ENCODE data around the gene RPS17.

RPS17 gene

GRCh38 chr15:82540055-82540983 lies at the start of gene RPS17:
RPS17 (minus strand) TSS chr15:82540457; CDS start chr15:82540428, 29 bp downstream.
- Histone ChIP-seq H3K4me3 (ENCODE audit: low read depth in 1 of 5, low read length in 5 of 5) (peak within 1 kb of the TSS; percentile 94 to 98 (median 95)), H3K4me1 (ENCODE audit: control insufficient read depth in 5 of 5, insufficient read depth in 5 of 5, low read length in 5 of 5) (peaks cover 1 to 37% (median 27%) of the 10 kb centered on the region in 5 donors), H3K36me3 (ENCODE audit: control insufficient read depth in 5 of 5, insufficient read depth in 5 of 5, low read length in 5 of 5) (peaks cover 19 to 34% (median 31%) of the 10 kb centered on the region in 5 donors), H3K9me3 (ENCODE audit: control insufficient read depth in 5 of 5, low read length in 5 of 5) (no peaks in the 10 kb centered on the region), H3K27me3 (ENCODE audit: control insufficient read depth in 5 of 5, insufficient read depth in 4 of 5, low read length in 5 of 5) (no peaks in the 10 kb centered on the region), H3K27ac (ENCODE audit: low read depth, low read length) (peak within 1 kb of the TSS; percentile 77), H3K9ac (ENCODE audit: low read length in 5 of 5) (peak within 1 kb of the TSS; percentile 91 to 99 (median 94))

DNA sequence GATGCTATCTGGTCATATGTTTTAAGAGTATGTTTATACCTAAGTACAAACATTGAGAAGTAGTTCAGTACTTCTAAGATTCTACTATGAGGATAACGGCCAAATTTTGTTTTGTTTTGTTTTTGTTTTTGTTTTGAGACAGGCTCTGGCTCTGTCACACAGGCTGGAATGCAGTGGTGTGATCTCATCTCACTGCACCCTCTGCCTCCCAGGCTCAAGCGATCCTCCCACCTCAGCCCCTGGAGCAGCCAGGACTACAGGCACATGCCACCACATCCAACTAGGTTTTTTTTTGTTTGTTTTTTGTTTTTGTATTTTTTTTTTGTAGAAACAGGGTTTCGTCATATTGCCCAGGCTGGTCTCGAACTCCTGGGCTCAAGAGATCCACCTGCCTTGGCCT lies 47.5 kb upstream of the RPS17 start:
- Histone ChIP-seq H3K36me3 (ENCODE audit: control insufficient read depth in 5 of 5, insufficient read depth in 5 of 5, low read length in 5 of 5) (no peaks in the 10 kb centered on the region), H3K9me3 (ENCODE audit: control insufficient read depth in 5 of 5, low read length in 5 of 5) (no peaks in the 10 kb centered on the region), H3K27ac (ENCODE audit: low read depth, low read length) (no peak overlapping the region), H3K9ac (ENCODE audit: low read length in 5 of 5) (no peak overlapping the region), H3K4me1 (ENCODE audit: control insufficient read depth in 5 of 5, insufficient read depth in 5 of 5, low read length in 5 of 5) (peaks cover 0 to 8% (median 0%) of the 10 kb centered on the region in 5 donors), H3K27me3 (ENCODE audit: control insufficient read depth in 5 of 5, insufficient read depth in 4 of 5, low read length in 5 of 5) (peaks cover 0 to 4% (median 0%) of the 10 kb centered on the region in 5 donors), H3K4me3 (ENCODE audit: low read depth in 1 of 5, low read length in 5 of 5) (no peak overlapping the region)

GRCh38 chr15:82585072-82585471 lies 44.8 kb upstream of the RPS17 start:
- no peak overlapping the region for H3K27ac ChIP-seq (ENCODE audit: low read depth, low read length)
- H3K9ac ChIP-seq (ENCODE audit: low read length in 5 of 5) = no peak overlapping the region
- H3K4me3 ChIP-seq (ENCODE audit: low read depth in 1 of 5, low read length in 5 of 5) = no peak overlapping the region
- no peaks in the 10 kb centered on the region for H3K36me3 ChIP-seq (ENCODE audit: control insufficient read depth in 5 of 5, insufficient read depth in 5 of 5, low read length in 5 of 5)
- H3K9me3 ChIP-seq (ENCODE audit: control insufficient read depth in 5 of 5, low read length in 5 of 5) = no peaks in the 10 kb centered on the region
- peaks cover 0 to 8% (median 0%) of the 10 kb centered on the region in 5 donors for H3K4me1 ChIP-seq (ENCODE audit: control insufficient read depth in 5 of 5, insufficient read depth in 5 of 5, low read length in 5 of 5)
- H3K27me3 ChIP-seq (ENCODE audit: control insufficient read depth in 5 of 5, insufficient read depth in 4 of 5, low read length in 5 of 5) = peaks cover 0 to 4% (median 0%) of the 10 kb centered on the region in 5 donors

DNA sequence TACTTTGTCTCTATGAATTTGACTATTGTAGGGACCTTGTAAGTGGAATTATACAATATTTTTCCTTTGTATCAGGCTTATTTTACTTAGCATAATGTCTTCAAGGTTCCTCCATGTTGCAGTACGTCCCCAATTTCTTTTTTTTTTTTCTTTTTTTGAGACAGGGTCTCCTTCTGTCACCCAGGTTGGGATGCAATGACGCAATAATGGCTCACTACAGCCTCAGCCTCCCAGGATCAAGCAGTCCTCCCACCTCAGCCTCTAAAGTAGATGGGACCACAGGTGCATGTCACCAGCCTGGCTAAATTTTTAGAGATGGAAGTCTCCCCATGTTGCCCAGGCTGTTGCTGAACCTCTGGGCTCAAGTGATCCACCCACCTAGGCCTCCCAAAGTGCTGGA lies 40.5 kb upstream of the RPS17 start:
- no peak overlapping the region for H3K4me3 ChIP-seq (ENCODE audit: low read depth in 1 of 5, low read length in 5 of 5)
- no peaks in the 10 kb centered on the region for H3K9me3 ChIP-seq (ENCODE audit: control insufficient read depth in 5 of 5, low read length in 5 of 5)
- H3K36me3 ChIP-seq (ENCODE audit: control insufficient read depth in 5 of 5, insufficient read depth in 5 of 5, low read length in 5 of 5) = no peaks in the 10 kb centered on the region
- peaks cover 0 to 8% (median 0%) of the 10 kb centered on the region in 5 donors for H3K4me1 ChIP-seq (ENCODE audit: control insufficient read depth in 5 of 5, insufficient read depth in 5 of 5, low read length in 5 of 5)
- no peaks in the 10 kb centered on the region for H3K27me3 ChIP-seq (ENCODE audit: control insufficient read depth in 5 of 5, insufficient read depth in 4 of 5, low read length in 5 of 5)
- H3K9ac ChIP-seq (ENCODE audit: low read length in 5 of 5) = no peak overlapping the region
- H3K27ac ChIP-seq (ENCODE audit: low read depth, low read length) = no peak overlapping the region

- no peaks in the 10 kb centered on the region for H3K36me3 ChIP-seq (ENCODE audit: control insufficient read depth in 5 of 5, insufficient read depth in 5 of 5, low read length in 5 of 5)
- H3K4me3 ChIP-seq (ENCODE audit: low read depth in 1 of 5, low read length in 5 of 5) = no peak overlapping the region
- H3K4me1 ChIP-seq (ENCODE audit: control insufficient read depth in 5 of 5, insufficient read depth in 5 of 5, low read length in 5 of 5) = peaks cover 0 to 15% (median 10%) of the 10 kb centered on the region in 5 donors
- H3K9me3 ChIP-seq (ENCODE audit: control insufficient read depth in 5 of 5, low read length in 5 of 5) = no peaks in the 10 kb centered on the region
- H3K27me3 ChIP-seq (ENCODE audit: control insufficient read depth in 5 of 5, insufficient read depth in 4 of 5, low read length in 5 of 5) = peaks cover 0 to 14% (median 0%) of the 10 kb centered on the region in 5 donors
- H3K27ac ChIP-seq (ENCODE audit: low read depth, low read length) = no peak overlapping the region
- no peak overlapping the region for H3K9ac ChIP-seq (ENCODE audit: low read length in 5 of 5)
Observed at GRCh38 chr15:82575335-82575734, 35.1 kb upstream of the RPS17 start.

DNA sequence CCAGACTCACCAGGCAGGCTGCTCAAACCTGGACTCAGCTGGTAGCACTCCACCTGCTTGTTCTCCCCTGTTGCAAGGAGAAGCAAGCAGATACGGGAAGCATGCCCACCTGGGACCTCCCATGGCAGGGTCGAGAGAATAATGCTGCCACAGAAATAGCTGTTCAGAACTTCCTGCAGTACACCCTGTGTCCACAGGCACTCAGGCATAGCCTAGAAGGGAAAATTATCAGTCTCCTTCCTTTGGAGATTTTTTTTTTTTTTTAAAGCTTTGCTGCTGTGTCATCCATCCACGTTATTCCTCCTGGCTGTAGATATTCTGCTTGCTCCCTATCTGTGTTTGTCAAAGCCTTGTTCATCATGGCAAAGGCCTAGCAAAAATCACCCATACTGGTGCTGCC lies 32.7 kb upstream of the RPS17 start:
- Histone ChIP-seq H3K4me3 (ENCODE audit: low read depth in 1 of 5, low read length in 5 of 5) (no peak overlapping the region), H3K9ac (ENCODE audit: low read length in 5 of 5) (no peak overlapping the region), H3K27me3 (ENCODE audit: control insufficient read depth in 5 of 5, insufficient read depth in 4 of 5, low read length in 5 of 5) (peaks cover 0 to 14% (median 0%) of the 10 kb centered on the region in 5 donors), H3K27ac (ENCODE audit: low read depth, low read length) (no peak overlapping the region), H3K36me3 (ENCODE audit: control insufficient read depth in 5 of 5, insufficient read depth in 5 of 5, low read length in 5 of 5) (no peaks in the 10 kb centered on the region), H3K9me3 (ENCODE audit: control insufficient read depth in 5 of 5, low read length in 5 of 5) (no peaks in the 10 kb centered on the region), H3K4me1 (ENCODE audit: control insufficient read depth in 5 of 5, insufficient read depth in 5 of 5, low read length in 5 of 5) (peaks cover 0 to 15% (median 10%) of the 10 kb centered on the region in 5 donors)

DNA sequence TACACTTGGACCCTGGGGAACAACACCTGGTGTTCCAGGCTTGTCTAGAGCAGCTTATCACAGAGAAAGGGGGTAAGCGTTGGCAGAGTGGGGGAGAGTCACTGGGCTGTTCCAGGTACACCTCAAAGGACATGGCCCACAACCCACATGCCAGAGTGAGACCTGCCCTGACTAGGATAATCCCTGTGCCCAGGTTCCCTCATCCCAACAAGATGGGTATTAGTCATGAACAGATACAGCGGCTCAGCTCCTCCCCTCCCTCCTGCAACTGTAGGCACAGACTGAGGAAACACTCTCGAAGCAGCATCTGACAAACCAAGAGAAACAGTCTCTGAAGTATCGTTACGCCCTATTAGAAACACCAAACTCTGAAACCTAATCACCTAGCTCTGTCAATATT lies 32.1 kb upstream of the RPS17 start:
- Histone ChIP-seq H3K27me3 (ENCODE audit: control insufficient read depth in 5 of 5, insufficient read depth in 4 of 5, low read length in 5 of 5) (peaks cover 0 to 14% (median 0%) of the 10 kb centered on the region in 5 donors), H3K9me3 (ENCODE audit: control insufficient read depth in 5 of 5, low read length in 5 of 5) (no peaks in the 10 kb centered on the region), H3K4me1 (ENCODE audit: control insufficient read depth in 5 of 5, insufficient read depth in 5 of 5, low read length in 5 of 5) (peaks cover 0 to 15% (median 10%) of the 10 kb centered on the region in 5 donors), H3K4me3 (ENCODE audit: low read depth in 1 of 5, low read length in 5 of 5) (peak overlapping the region in 4 of 5 donors; percentile 61 to 69 (median 64)), H3K36me3 (ENCODE audit: control insufficient read depth in 5 of 5, insufficient read depth in 5 of 5, low read length in 5 of 5) (no peaks in the 10 kb centered on the region), H3K9ac (ENCODE audit: low read length in 5 of 5) (no peak overlapping the region), H3K27ac (ENCODE audit: low read depth, low read length) (no peak overlapping the region)

DNA sequence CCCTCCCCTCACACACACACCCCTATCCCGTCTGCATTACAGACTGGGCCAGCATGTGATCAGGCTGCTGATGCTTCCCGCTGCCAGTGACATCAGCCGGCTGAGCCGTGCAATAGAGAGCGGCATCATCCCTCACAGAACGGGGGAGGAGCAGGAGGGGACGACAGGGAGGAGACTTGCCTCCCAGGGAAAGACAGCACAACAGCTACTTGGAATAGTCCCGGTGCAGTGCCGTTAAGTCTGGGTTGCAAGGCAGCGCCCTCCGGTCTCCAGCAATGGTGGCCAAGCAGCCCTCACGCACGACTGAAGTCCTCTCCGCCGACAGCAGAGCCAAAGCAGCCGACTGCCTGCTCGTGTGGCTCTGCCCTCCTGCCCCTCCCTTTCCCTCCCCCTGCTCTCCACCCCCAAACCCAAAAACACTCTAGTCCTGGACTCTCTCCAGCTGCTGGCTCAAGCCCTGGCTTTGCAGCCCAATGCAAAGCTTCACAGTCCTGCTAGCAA lies 31.5 kb upstream of the RPS17 start:
- H3K9ac ChIP-seq (ENCODE audit: low read length in 5 of 5) = peak overlapping the region in 2 of 5 donors; percentile 17 to 52
- H3K36me3 ChIP-seq (ENCODE audit: control insufficient read depth in 5 of 5, insufficient read depth in 5 of 5, low read length in 5 of 5) = no peaks in the 10 kb centered on the region
- H3K27me3 ChIP-seq (ENCODE audit: control insufficient read depth in 5 of 5, insufficient read depth in 4 of 5, low read length in 5 of 5) = peaks cover 0 to 14% (median 0%) of the 10 kb centered on the region in 5 donors
- H3K4me1 ChIP-seq (ENCODE audit: control insufficient read depth in 5 of 5, insufficient read depth in 5 of 5, low read length in 5 of 5) = peaks cover 0 to 15% (median 10%) of the 10 kb centered on the region in 5 donors
- H3K27ac ChIP-seq (ENCODE audit: low read depth, low read length) = no peak overlapping the region
- no peaks in the 10 kb centered on the region for H3K9me3 ChIP-seq (ENCODE audit: control insufficient read depth in 5 of 5, low read length in 5 of 5)
- H3K4me3 ChIP-seq (ENCODE audit: low read depth in 1 of 5, low read length in 5 of 5) = peak overlapping the region; percentile 61 to 83 (median 64)

- H3K4me1 ChIP-seq (ENCODE audit: control insufficient read depth in 5 of 5, insufficient read depth in 5 of 5, low read length in 5 of 5) = peaks cover 0 to 15% (median 10%) of the 10 kb centered on the region in 5 donors
- H3K27ac ChIP-seq (ENCODE audit: low read depth, low read length) = no peak overlapping the region
- peak overlapping the region in 4 of 5 donors; percentile 4 to 61 (median 14) for H3K4me3 ChIP-seq (ENCODE audit: low read depth in 1 of 5, low read length in 5 of 5)
- H3K36me3 ChIP-seq (ENCODE audit: control insufficient read depth in 5 of 5, insufficient read depth in 5 of 5, low read length in 5 of 5) = no peaks in the 10 kb centered on the region
- H3K27me3 ChIP-seq (ENCODE audit: control insufficient read depth in 5 of 5, insufficient read depth in 4 of 5, low read length in 5 of 5) = peaks cover 0 to 14% (median 0%) of the 10 kb centered on the region in 5 donors
- H3K9me3 ChIP-seq (ENCODE audit: control insufficient read depth in 5 of 5, low read length in 5 of 5) = no peaks in the 10 kb centered on the region
- H3K9ac ChIP-seq (ENCODE audit: low read length in 5 of 5) = peak overlapping the region in 1 of 5 donors; percentile 52
Observed at GRCh38 chr15:82570721-82571508, 30.7 kb upstream of the RPS17 start.
